COR-L47 (cell line): ENCODE results near the gene CCNY.

Experiments
- DNase-seq: peaks from one replicate; lab custom pipeline; 2025; lab: John Stamatoyannopoulos, UW

Gene CCNY

DNA sequence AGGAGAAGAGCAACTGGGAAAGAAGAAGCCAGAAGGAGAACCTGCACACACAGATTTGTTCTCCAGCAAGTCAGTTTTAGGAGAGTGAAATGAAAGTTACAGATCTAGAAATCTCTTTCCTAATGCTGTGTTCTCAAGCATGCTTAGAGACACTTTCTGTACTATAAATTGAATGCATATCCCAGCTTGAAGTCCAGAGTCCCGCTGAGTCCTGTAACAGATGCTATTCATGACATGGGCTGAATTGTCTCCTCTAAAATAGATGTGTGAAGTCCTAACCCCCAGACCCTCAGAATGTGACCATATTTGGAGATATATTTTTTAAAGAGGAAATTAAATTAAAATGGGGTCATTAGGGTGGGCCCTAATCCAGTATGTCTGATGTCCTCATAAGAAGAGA, 222.0 kb downstream of the CCNY start:
- DNase-seq, result no peak

DNA sequence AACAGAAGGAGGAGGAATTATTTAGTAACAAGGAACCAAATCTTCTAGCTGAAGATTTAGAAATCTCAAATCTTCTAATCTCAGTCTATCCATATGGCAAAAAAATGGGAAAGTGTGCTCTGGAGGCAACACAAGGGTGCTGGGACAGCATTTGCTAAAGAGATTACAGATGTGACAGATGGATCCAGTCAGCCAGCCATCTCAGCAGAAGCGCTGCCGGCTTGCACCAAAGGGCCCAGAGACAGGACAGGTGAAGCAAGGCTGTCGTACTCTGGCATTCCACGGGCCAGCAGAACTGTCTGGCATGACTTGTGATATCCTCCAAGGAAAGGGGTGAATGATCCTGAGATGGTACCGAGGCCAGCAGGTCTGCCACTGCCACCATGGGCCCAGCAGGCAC, 223.1 kb downstream of the CCNY start:
- DNase-seq, result no peak

DNA sequence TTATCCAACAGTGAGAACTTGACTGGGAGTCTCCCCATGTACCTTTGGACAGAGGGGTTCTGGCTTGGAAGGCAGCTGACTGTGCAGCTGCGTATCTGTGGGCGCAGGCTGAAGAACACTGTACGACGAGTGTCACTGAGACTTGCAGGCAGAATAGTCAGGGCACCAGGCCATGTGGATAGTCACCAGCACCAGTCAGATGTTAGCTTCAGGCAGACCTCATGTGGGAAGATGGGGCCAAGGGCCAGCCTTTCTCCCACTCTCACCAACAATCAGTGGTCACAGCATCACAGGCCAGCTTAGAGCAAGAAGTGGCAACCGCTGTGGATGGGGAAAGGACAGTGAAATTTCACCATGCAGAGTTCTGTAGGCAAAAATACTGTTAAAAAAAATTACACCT, 225.4 kb downstream of the CCNY start:
- DNase-seq, result no peak

DNA sequence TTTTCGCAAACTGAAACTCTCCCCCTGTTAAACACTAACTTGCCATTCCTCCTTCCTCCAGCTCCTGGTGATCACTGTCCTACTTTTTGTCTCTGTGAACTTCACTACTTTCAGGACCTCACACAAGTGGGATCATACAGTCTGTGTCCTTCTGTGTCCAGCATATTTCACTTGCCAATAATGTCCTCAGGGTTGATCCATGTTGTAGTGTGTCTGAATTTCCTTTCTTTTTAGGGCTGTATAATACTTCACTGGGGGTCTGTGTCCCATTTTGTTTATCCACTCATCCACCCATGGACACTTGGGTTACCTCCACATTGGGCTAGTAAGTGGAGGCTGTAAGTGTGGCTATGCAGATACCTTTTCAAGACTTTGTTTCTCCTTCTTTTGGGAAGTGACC, 226.1 kb downstream of the CCNY start:
- no peak for DNase-seq

DNA sequence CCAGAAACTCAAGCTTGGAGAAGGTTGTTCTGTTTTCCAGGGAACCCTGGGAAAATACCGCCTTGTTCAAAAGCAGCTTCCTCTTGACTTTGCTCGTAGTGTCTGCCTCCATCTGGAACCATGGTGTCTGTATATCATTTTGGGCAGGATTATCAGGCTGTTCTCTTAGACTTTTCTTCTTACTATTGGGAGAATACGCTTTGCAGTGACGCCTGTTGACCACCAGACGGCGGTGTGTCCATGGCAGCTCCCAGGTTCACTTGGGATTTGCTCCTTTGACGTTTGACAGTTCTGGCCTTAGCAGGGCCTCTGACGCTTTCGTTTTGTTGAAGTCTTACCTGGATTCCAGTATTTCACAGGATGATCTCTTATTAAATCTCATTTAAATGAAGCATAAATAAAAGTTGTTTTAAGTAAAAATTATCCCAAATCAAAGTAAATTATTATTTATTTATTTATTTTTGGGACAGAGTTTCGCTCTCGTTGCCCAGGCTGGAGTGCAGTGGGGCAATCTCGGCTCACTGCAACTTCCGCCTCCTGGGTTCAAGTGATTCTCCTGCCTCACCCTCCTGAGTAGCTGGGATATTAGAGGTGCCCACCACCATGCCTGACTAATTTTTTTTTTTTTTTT, 227.1 kb downstream of the CCNY start:
- DNase-seq, result no peak

- no peak for DNase-seq
Observed at GRCh38 chr10:35564341-35564968, 228.1 kb downstream of the CCNY start.

DNA sequence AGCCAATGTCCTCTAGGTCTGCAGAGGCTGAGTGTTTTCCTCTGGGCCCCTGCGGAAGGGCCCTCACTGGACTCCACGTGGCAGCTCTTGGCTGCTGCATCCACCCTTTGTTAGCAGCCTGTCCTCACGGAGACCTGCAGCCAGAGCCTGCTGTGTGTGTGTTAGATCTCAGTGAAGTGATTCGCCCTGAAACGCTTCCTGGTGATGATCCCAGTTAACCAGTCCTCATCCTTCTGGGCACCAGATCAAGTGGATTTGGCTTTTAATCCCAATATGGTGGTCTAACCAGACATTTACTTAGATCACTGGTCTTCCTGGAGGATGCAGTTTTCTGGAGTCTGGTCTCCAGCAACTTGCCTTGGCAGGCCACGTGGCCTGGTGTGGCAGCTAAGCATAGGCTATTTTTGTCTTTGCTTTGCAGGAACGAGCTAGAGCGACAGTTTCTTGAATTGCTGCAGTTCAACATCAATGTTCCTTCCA, 229.3 kb downstream of the CCNY start:
- DNase-seq, result no peak

DNA sequence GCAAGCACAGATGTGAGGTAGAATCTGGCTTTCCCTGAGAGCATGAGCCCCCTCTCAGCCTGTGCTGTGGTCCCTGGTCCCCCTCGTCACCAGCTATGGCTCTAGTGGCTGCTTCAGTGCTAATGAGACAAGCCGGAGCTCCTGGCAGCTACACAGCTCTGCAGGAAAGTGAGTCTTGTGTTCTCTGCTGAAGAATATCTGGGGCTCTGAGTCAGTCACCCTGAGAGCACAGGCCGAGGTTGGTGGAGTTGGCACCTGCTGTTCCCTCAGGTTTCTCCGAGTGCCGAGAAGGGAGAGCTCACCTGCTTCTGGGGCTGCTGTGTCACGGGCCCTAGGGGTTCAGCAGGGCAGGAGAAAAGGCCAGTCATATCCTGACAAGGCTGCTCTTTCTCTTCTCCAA, 231.6 kb downstream of the CCNY start:
- DNase-seq, result no peak

- no peak for DNase-seq
Observed at GRCh38 chr10:35568483-35569015, 232.2 kb downstream of the CCNY start.

DNA sequence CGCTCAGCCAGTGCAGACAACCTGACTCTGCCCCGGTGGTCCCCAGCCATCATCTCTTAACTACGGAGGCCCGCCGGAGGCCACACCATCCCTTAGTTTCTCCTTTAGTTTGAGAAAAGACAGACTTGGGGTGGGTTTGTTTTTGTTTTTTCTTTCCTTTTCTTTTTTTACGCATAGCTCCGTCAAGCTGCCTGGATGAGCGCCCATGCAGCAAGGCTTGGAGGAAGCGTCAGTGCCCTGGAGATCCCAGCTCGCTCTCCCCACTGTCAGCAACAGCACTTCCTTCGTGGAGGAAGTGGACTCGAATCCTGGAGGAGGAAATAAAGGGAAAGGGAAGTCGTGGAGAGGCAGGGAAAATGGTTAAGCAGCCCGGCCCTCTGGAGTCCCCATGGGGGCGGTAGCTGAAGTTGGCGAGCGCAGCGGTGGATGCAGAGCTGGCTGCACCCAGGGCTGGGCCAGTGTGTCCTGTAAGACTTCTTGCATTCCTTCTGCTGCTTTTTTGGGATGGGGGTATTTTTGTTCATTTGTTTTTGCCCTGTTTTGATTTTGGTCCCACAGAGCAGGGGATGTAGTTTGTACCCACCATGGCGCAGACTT, 232.9 kb downstream of the CCNY start:
- DNase-seq, result no peak

- no peak for DNase-seq
Observed at GRCh38 chr10:35569836-35570235, 233.5 kb downstream of the CCNY start.

DNA sequence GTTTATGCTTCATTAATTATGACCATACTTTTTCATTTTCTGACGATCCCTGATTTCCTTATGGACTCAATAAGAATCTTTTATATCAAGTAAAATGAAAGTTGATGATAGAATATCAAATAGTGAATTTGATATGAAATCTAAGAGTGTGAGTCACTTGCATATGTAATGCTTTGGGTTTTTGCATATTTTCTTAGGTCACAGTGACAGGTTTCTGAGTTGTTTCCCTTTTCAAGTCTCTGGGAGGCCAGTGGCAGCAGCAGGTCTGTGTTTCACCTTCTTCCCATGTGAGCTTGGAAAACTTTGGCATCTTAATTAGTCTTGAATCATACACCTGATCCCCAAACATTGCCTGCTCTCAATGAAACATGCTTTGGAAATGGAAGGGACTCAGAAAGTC, 234.1 kb downstream of the CCNY start:
- DNase-seq, result no peak

GRCh38 chr10:35572583-35572982, 236.3 kb downstream of the CCNY start:
- DNase-seq, result no peak

DNA sequence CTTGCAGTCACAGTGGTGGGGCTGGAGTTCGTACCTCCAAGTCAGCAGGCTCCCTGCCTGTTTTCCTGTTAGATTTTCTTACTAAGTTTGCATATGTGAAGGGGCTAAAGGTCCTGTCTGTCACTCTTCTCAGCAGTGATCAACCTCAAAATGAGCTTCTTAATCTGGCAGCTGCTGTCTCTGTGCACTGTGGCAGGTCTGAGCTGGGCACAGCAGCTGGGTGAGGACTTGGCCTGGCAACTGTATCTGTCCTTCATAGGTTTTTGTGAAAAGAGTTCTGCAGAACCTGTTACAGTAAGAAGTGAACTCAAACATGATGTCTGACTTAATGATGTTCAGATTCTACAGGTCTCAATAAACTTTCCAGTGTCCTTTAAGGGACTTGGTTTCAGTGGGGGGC, 237.5 kb downstream of the CCNY start:
- no peak for DNase-seq

- DNase-seq, result no peak
Observed at GRCh38 chr10:35574924-35575352, 238.6 kb downstream of the CCNY start.

- DNase-seq, result no peak
Observed at GRCh38 chr10:35575640-35576039, 239.3 kb downstream of the CCNY start.

DNA sequence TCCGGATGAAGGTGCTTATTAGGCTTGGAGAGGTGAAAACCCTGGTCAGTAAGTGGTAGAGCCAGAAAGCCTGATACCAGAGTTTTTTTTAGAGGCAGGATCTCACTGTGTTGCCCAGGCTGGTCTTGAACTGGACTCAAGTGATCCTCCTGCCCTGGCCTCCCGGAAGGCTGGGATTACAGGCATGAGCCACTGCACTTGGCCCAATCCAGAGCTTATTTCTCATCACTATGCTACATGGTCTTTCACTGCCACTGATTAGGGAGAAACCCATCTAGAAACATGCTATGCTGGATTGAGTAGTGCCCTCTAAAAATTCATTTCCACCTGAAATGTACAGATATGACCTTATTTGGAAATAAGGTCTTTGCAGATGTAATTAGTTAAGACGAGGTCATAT, 240.4 kb downstream of the CCNY start:
- no peak for DNase-seq

DNA sequence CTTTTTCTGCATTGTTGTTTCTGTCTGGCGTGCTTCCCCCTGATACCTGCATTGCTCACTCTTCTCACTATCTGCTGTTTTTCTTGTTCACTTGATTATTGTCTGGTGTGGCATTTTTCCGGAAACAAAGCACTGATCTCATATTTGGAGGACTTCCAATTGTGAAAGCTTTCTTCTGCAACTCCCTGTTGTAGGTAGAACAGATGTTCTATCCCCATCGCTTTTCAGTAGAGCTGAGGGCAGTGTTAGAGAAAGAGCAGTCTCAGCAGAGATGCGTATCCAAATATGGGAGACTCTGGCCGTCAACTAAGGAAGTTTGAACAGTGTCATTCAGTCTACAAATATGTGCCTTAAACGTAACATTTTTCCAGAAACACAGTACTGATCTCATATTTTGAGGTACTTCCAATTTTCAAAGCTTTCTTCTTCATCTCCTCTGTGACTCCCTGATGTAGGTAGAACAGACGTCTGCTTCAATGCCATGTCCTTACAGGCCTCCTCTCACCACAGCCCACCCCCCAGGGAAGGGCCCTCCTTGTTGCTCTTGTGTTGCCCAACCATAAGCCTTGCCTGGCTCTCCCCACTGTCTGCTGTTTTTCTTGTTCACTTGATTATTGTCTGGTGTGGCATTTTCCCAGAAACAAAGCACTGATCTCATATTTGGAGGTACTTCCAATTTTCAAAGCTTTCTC, 241.8 kb downstream of the CCNY start:
- DNase-seq, result no peak

GRCh38 chr10:35578618-35578956, 242.3 kb downstream of the CCNY start:
- DNase-seq, result no peak

- no peak for DNase-seq
Observed at GRCh38 chr10:35579116-35579515, 242.8 kb downstream of the CCNY start.

DNA sequence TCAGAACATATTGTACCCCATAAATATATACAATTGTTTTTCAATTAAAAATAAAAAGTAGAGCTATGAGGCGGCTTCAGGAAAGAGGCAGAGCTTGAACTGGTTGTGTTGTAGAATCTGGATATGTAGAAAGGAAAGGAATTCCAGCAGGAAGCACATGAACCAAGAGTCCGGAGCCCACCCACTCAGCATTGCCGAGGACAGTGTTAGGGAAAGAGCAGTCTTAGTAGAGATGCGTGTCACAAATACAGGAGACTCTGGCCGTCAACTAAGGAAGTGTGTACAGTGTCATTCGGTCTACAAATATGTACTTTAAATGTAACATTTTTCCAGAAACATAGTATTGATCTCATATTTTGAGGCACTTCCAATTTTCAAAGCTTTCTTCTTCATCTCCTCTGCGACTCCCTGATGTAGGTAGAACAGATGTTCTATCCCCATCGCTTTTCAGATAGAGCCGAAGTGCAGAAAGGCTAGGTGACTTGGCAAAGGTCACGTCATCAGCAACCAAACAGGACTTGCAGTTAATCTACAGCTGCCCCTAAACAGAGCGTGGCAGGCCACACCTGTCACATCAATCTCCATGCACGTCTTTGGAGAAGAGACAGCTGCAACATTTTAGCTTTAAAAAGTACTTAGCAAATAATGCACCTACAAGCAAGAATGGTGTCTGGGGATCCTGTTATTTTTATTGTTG, 243.6 kb downstream of the CCNY start:
- DNase-seq, result no peak

DNA sequence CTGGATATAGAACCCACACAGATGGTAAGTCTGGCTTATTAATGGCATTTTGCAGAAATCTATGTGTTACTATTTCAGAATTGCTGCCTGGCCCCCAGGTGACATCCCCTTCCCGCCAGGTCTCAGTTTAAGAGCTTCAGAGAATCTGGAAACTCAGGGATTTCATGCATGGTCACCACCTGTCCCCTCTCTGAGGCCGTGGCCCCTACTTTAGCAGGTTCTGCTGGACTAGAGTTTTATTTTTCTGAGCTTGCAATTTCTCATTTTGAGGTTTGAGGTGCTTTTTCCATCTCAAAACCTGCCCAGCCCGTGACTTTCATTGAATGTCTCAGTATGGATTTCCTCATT, 244.1 kb downstream of the CCNY start:
- no peak for DNase-seq
